AG10803 (cell line): ENCODE results near the gene SGCA.

Experiments
- DNase-seq: peaks from one replicate; pipeline ENCODE4 v3.0.0; 2010; ENCODE audit warnings: low read depth
- H3K4me3 ChIP-seq: 2 replicates; pipeline ENCODE4 v1.5.1; 2011; ENCODE audit warnings: mild to moderate bottlenecking, low read length, control low read depth
- CTCF ChIP-seq: conservative IDR thresholded peaks from 2 replicates; pipeline ENCODE4 v1.5.1; 2011; ENCODE audit warnings: mild to moderate bottlenecking, low read length, control low read depth, inconsistent platforms

SGCA gene

DNA sequence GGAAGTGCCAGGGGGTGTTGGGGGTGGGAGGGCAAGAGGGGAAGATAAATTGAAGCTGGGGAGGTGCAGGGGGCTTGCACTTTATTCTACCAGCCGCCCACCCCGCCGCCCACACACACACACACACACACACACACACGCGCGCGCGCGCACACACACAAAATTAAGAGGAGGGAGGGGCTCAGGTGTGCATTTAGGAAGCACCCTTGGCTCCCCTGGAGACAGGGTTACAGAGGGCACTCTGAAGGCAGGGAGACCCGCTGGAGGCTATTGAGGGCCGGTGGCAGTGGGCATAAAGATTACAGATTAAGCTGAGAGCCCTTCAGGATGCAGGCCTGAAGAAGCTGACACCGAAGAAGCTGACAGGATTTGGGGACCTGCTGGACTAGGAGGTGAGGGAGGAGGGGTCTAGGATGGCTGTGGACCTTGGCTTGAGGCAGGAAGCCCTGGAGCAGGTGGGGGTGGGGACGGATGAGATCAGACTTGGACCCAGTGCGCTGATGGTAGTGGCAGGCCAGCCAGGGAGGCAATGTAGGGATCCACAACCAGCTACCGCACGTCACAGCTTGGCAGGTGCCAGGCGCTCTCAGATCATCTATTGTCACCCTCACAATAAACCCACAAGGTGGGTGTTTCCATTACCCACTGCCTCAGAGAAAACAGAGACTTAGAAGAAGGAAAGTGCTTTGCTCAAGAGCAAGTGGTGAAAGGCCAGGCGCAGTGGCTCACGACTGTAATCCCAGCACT lies 35.1 kb upstream of the SGCA start:
- H3K4me3 ChIP-seq: peak overlapping the region; percentile 52
- DNase-seq: no peak
- TF ChIP-seq CTCF: no peak

- no peak for DNase-seq
- TF ChIP-seq CTCF: no peak
- H3K4me3 ChIP-seq: no peak overlapping the region
Measured at GRCh38 chr17:50132104-50132794, 33.6 kb upstream of the SGCA start.

GRCh38 chr17:50133028-50133768 lies 32.6 kb upstream of the SGCA start:
- no peak overlapping the region for H3K4me3 ChIP-seq
- no peak for TF ChIP-seq CTCF
- peak; percentile 66 for DNase-seq

GRCh38 chr17:50133769-50134099 lies 32.1 kb upstream of the SGCA start:
- no peak for TF ChIP-seq CTCF
- no peak for DNase-seq
- H3K4me3 ChIP-seq: no peak overlapping the region

- DNase-seq: no peak
- no peak overlapping the region for H3K4me3 ChIP-seq
- peak; percentile 23; the same call in 1 of the 2 replicates for TF ChIP-seq CTCF
Measured at GRCh38 chr17:50134206-50135110, 31.3 kb upstream of the SGCA start.

GRCh38 chr17:50135316-50136095 lies 30.3 kb upstream of the SGCA start:
- no peak overlapping the region for H3K4me3 ChIP-seq
- DNase-seq: no peak
- no peak for TF ChIP-seq CTCF
